Measurements from ENCODE around the gene PTPRG.

PTPRG gene

DNA sequence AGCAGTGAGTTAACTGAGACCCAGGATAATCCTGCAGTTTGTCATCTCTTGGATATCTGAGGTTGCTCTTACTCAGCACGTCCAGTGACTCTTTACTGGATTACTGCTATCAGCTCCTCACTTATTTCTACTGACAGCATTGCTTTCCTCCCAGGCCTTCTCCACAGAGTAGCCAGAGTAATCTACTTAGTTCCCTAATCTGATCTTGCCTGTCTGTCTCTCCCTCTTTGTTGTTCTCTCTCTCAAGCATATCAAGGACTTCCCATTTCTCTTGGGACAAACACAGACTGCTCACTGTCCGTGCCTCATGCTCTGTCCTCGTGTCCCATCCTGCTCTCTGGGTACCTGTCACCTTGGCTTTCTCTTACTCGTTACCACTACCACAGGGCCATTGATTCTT lies 435.7 kb downstream of the PTPRG start:
- TF ChIP-seq TEAD4 (IDR thresholded peaks at IDR 0.05) (no peak), YY1 (IDR thresholded peaks at IDR 0.05; ENCODE audit: low read depth) (no peak)

DNA sequence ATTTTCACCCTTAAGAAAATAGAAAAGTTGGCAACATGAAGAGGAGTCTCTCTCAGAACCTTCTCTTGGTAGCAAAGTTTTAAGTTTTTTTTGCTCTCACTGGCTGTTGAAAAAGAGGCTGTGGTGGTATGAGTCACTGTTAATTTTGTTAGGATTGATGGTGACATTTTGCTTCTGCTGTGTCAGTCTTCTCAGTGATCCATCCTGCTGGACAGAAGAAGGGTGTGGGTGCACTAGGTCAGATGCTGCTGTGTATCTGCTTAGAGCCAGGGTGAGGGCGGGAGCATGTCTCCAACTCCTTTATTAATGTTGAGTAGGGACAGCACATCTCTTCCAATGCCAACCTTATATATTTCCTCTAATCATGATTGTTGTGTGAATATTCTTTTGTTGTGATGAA lies 442.5 kb downstream of the PTPRG start:
- TF ChIP-seq, protein P1, sequence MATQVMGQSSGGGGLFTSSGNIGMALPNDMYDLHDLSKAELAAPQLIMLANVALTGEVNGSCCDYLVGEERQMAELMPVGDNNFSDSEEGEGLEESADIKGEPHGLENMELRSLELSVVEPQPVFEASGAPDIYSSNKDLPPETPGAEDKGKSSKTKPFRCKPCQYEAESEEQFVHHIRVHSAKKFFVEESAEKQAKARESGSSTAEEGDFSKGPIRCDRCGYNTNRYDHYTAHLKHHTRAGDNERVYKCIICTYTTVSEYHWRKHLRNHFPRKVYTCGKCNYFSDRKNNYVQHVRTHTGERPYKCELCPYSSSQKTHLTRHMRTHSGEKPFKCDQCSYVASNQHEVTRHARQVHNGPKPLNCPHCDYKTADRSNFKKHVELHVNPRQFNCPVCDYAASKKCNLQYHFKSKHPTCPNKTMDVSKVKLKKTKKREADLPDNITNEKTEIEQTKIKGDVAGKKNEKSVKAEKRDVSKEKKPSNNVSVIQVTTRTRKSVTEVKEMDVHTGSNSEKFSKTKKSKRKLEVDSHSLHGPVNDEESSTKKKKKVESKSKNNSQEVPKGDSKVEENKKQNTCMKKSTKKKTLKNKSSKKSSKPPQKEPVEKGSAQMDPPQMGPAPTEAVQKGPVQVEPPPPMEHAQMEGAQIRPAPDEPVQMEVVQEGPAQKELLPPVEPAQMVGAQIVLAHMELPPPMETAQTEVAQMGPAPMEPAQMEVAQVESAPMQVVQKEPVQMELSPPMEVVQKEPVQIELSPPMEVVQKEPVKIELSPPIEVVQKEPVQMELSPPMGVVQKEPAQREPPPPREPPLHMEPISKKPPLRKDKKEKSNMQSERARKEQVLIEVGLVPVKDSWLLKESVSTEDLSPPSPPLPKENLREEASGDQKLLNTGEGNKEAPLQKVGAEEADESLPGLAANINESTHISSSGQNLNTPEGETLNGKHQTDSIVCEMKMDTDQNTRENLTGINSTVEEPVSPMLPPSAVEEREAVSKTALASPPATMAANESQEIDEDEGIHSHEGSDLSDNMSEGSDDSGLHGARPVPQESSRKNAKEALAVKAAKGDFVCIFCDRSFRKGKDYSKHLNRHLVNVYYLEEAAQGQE (IDR thresholded peaks at IDR 0.05; ENCODE audit: low read depth), result no peak
- TF ChIP-seq EP300 (IDR thresholded peaks at IDR 0.05; ENCODE audit: borderline replicate concordance) (no peak), CEBPB (IDR thresholded peaks at IDR 0.05) (no peak), TEAD4 (IDR thresholded peaks at IDR 0.05) (no peak), RAD21 (IDR thresholded peaks at IDR 0.05; ENCODE audit: low read depth) (no peak), YY1 (IDR thresholded peaks at IDR 0.05; ENCODE audit: low read depth) (no peak), FOXM1 (IDR thresholded peaks at IDR 0.05; ENCODE audit: borderline replicate concordance, low read depth) (no peak), TCF12 (IDR thresholded peaks at IDR 0.05; ENCODE audit: low read depth) (no peak), EGR1 (IDR thresholded peaks at IDR 0.05) (no peak)
- TF ChIP-seq, protein P2, sequence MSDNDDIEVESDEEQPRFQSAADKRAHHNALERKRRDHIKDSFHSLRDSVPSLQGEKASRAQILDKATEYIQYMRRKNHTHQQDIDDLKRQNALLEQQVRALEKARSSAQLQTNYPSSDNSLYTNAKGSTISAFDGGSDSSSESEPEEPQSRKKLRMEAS (IDR thresholded peaks at IDR 0.05), result no peak
- TF ChIP-seq, protein P3, sequence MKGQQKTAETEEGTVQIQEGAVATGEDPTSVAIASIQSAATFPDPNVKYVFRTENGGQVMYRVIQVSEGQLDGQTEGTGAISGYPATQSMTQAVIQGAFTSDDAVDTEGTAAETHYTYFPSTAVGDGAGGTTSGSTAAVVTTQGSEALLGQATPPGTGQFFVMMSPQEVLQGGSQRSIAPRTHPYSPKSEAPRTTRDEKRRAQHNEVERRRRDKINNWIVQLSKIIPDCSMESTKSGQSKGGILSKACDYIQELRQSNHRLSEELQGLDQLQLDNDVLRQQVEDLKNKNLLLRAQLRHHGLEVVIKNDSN (IDR thresholded peaks at IDR 0.05), result no peak

DNA sequence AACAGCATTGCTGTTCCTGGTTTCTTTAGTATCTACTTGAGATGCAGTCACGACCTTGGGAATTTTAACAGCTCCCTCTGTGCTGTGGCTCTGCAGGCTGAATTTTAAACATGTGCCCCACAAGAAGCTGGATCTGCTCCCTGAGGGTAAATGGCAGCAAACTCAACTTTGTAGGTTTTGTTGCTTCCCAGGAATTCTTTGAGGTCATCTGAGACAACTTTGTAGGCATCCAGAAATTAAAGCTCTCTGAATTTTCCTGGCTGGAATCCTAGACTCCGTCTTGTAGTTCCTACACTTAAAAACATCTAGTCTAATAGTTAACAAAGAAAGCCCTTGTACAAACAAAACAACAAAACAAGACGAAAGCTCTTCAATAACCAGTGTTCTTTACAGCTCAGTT lies 445.7 kb downstream of the PTPRG start:
- TF ChIP-seq, protein P2 (IDR thresholded peaks at IDR 0.05), result no peak
- no peak for TF ChIP-seq RAD21 (IDR thresholded peaks at IDR 0.05; ENCODE audit: low read depth)
- TF ChIP-seq TCF12 (IDR thresholded peaks at IDR 0.05; ENCODE audit: low read depth), result no peak
- TF ChIP-seq FOXM1 (IDR thresholded peaks at IDR 0.05; ENCODE audit: borderline replicate concordance, low read depth), result no peak
- no peak for TF ChIP-seq EP300 (IDR thresholded peaks at IDR 0.05; ENCODE audit: borderline replicate concordance)
- TF ChIP-seq CEBPB (IDR thresholded peaks at IDR 0.05), result no peak
- TF ChIP-seq YY1 (IDR thresholded peaks at IDR 0.05; ENCODE audit: low read depth), result no peak
- TF ChIP-seq, protein P3 (IDR thresholded peaks at IDR 0.05), result no peak
- TF ChIP-seq EGR1 (IDR thresholded peaks at IDR 0.05), result no peak
- TF ChIP-seq CREB1 (IDR thresholded peaks at IDR 0.05; ENCODE audit: low read depth), result no peak
- no peak for TF ChIP-seq ZBTB7A (IDR thresholded peaks at IDR 0.05; ENCODE audit: low read depth)
- no peak for TF ChIP-seq TEAD4 (IDR thresholded peaks at IDR 0.05)
- TF ChIP-seq, protein P1 (IDR thresholded peaks at IDR 0.05; ENCODE audit: low read depth), result no peak

DNA sequence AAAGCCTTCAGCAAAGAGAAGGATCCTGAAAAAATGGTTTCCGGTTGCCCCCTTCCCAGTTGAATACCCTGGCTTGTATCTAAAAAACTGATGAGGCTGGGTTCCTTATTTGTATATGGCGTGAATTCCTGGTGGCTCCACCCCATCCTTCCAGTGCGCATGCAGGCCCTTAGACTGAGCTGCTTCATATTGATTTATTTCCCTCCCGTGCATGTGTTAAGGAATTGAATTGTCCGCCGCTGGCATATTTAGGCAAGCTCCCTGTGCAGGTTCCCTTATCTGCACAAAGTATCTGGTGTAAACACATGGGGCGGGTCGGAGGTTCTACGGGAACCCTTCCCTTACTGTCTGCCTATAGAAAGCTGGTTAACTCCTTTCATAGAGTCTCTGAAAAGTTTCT lies 449.6 kb downstream of the PTPRG start:
- TF ChIP-seq CEBPB (IDR thresholded peaks at IDR 0.05), result no peak
- TF ChIP-seq CREB1 (IDR thresholded peaks at IDR 0.05; ENCODE audit: low read depth), result no peak
- no peak for TF ChIP-seq TAF1 (IDR thresholded peaks at IDR 0.05; ENCODE audit: low read depth)
- TF ChIP-seq EGR1 (IDR thresholded peaks at IDR 0.05), result no peak
- no peak for TF ChIP-seq YY1 (IDR thresholded peaks at IDR 0.05; ENCODE audit: low read depth)
- TF ChIP-seq TEAD4 (IDR thresholded peaks at IDR 0.05), result no peak
- TF ChIP-seq ZBTB7A (IDR thresholded peaks at IDR 0.05; ENCODE audit: low read depth), result no peak
- TF ChIP-seq, protein P2 (IDR thresholded peaks at IDR 0.05), result no peak
- TF ChIP-seq, protein P3 (IDR thresholded peaks at IDR 0.05), result no peak
- no peak for TF ChIP-seq RAD21 (IDR thresholded peaks at IDR 0.05; ENCODE audit: low read depth)
- TF ChIP-seq NFIC (IDR thresholded peaks at IDR 0.05), result no peak
- TF ChIP-seq TCF12 (IDR thresholded peaks at IDR 0.05; ENCODE audit: low read depth), result no peak
- TF ChIP-seq, protein P1 (IDR thresholded peaks at IDR 0.05; ENCODE audit: low read depth), result no peak
- TF ChIP-seq EP300 (IDR thresholded peaks at IDR 0.05; ENCODE audit: borderline replicate concordance), result no peak
- no peak for TF ChIP-seq FOXM1 (IDR thresholded peaks at IDR 0.05; ENCODE audit: borderline replicate concordance, low read depth)
